Renal cortex interstitium (tissue), 11 donors: ENCODE results near the gene NOXO1. TPM values are rescaled to one million over a fixed set of nuclear protein-coding genes. Genes with fewer than 3 reads are reported as not detected.

Source experiments
- DNase-seq, 11 donors: peaks; one replicate each; pipeline ENCODE4 v3.0.0-alpha.2; 2013; ENCODE audit warnings: low read depth in 9 of 11, low spot score in 4 of 11; ENCODE audit errors: extremely low read depth in 1 of 11
- polyA plus RNA-seq, 3 donors: library from polyadenylated mRNA; unstranded; fragments of 120-200 nt; gene quantifications; one replicate each; pipeline ENCODE4 v1.2.1, GENCODE V29; 2013; ENCODE audit not compliant: insufficient read length in 3 of 3

Gene NOXO1
- polyA plus RNA-seq, 3 donors: 0.61 to 1.6 (median 1.1) TPM

DNA sequence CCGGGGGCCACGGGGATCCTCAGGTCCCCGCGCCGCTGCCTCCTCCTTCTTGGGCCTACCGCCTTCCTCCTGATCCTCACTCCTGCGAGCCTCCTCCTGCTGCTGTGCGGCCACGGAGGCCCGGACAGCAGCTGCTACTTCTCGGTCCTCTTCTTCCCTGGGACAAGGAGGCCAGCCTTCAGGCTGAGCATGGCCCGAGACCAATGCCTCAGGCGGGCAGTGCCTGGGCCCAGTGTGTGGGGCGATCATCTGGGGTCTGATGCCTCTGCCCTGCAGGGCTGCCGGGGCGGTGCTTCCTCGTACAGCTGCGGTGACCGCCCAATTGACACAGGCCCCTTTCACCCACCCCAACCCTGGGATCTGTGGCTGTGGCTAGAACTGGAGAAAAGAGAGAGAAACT is 19.8 kb upstream of the NOXO1 start:
- no peak for DNase-seq

DNA sequence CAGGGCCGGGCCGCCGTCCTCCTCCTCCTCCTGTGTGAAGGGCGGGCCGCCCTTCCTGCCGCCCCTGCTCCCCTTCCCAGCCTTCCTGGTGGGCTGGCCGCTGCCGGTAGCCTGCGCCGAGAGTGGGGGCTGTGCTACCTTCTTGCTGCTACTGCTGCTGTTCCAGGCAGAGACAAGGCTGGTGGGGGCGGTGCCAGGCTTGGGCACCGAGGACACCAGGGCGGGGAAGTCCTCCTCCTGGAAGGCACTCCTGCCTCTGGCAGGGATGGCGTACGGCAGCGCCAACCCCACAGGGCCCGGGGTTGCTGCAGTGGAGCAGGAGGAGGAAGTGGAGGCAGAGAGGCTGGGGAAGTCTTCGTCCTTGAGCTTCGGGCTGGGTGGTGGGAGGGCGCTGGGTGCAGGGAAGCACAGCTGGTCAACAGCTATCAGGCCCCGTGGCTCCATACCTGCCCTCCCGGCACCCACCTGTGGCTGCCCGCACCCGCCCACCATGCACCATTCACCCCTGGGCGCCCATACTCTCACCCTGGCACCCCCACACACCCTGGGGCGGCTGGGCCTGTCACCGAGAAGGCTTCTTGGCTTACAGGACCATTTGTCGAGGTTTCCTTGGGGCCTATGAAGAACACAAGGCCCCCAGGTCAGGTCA is 18.7 kb upstream of the NOXO1 start:
- no peak for DNase-seq

DNA sequence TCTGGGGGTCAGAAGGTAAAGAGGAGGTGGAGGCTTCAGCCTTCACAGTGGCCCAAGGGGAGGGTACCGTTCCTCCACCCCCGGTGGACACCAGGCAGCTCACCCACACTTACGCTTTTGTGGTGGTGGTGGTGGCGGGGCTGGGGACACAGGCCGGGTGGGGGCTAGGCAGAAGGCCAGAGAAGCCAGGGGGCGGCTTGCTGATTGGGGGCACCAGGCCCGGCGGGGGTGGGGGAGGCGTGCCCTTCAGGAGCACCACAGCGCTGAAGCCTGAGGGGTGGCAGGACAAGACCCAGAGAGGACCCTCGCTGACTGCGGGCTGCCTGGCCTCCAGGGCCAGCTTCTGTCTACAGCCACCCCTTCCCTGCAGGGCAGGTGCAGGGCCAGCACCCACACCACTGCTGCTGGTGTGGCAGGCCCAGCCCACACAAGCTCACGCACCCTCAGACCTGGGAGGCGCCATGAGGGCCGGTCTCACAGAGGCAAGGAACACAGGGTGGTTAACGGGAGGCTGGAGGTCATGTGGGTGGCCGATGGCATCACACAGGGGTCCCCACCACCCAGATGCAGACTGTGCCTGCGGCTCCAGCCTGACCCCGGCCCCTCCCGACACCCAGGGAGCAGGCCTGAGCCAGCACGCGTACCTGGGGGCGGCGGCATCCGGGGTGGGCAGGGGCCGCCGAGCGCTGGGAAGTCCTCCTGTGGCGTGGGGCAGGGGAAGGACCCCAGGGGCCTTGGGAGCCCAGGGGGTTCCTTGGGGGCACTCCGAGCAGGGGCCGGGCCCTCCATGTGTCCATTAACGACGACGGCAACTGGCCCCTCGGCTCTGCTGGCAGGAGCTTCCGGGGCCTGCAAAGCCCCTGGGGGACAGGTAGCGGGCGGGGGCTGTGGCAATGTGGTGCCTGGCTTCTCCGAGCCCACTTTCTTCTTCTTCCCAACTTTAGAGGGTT is 17.9 kb upstream of the NOXO1 start:
- DNase-seq: no peak

DNA sequence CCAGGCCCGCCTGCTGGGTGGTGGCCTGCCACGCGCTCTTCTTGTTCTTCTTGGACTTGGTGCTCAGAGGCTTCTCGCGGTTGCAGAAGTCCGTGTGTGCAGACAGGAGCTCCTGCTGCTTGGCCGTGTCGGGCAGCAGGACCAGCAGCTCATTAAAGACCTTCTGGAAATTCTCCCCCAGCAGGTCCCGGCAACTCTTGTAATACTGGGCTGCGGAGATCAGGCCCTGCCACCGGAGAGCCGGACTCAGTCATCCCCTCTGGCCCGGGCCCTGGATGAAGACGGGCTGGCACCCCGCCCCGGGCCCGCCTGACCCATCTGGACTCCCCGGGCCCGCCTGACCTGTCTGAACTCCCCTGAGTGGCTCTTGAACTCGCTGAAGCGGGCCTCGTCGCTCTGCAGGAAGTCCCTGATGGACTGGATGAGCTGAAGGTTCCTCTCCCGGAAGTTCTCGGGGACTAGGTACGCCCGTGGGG is 17.1 kb upstream of the NOXO1 start:
- DNase-seq: no peak

DNA sequence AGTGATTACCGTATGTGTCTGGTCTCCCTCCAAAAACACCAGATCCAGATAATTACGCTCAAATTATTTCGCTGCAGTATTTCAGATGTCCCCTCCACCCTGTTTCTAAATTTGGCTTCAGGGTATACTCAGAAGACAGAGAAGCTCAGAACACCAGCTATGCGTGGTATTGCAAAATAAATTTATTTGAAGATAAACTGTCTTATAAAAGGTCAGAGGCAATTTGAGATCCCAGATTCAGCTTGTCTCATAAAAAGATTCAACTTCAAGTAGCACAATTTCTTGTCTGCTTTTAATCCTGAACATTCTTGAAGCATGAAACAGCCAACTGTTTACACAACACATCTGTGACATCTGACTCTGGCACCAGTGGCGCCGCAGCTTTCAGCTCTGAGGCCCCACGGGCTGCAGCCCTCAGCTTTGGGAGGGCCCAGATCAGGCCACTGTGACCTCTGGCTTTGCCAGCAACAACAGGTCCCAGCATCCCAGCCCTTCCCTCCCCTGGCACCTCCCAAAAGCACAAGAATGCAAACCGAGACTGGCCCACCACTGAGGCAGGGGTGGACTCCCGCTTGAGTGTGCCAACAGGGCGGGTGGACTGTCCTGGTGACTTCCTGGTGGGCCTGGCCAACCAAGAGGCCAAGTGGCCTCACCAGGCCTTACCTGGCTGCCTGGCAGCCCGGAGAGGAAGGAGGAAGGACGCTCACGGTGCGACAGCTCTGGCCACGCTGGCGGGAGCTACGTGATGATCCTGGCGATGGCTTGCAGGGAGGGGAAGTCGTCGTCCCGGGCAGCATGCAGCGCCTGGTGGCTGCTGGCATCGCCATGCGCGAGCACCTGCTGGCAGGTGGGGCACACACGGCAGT is 16.5 kb upstream of the NOXO1 start:
- no peak for DNase-seq

DNA sequence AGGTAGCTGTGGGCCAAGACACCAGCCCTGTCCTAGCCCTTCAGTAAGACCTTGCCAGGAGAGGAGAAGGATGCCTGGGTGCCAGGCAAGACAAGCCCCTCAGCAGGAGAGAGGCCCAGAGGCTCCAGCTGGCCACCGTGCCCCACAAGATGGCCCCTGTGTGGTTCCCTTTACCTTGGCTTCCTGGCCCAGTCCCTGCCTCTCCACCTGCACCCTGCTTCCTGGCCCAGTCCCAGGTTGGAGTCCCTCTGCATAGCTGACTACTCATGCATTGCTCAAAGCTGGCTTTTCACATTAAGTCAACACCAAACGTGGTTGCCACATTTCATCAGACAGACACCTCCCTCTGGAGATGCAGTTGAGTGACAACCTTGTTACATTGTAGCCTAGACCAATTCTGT is 12.5 kb upstream of the NOXO1 start:
- no peak for DNase-seq

DNA sequence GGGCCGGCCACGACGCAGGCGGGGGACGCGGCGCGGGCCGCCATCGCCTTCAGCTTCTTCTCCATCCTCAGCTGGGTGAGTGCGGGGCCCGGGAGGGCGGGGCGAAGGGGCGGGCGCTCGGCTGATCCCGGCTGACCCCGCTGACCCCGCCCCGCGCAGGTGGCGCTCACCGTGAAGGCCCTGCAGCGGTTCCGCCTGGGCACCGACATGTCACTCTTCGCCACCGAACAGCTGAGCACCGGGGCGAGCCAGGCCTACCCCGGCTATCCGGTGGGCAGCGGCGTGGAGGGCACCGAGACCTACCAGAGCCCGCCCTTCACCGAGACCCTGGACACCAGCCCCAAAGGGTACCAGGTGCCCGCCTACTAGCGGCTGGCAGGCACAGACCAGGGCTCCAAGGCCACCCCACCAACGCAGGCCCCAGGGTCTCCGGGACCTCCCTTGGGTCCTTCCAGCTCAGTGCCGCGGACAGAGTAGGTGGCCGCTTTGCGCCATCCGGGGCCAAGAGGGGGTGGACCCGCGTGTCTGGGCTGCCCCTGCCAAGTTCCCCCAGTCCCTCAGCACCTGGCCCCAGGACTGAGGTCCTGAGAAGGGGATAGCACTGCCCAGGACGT is 11.5 kb upstream of the NOXO1 start:
- DNase-seq: no peak

DNA sequence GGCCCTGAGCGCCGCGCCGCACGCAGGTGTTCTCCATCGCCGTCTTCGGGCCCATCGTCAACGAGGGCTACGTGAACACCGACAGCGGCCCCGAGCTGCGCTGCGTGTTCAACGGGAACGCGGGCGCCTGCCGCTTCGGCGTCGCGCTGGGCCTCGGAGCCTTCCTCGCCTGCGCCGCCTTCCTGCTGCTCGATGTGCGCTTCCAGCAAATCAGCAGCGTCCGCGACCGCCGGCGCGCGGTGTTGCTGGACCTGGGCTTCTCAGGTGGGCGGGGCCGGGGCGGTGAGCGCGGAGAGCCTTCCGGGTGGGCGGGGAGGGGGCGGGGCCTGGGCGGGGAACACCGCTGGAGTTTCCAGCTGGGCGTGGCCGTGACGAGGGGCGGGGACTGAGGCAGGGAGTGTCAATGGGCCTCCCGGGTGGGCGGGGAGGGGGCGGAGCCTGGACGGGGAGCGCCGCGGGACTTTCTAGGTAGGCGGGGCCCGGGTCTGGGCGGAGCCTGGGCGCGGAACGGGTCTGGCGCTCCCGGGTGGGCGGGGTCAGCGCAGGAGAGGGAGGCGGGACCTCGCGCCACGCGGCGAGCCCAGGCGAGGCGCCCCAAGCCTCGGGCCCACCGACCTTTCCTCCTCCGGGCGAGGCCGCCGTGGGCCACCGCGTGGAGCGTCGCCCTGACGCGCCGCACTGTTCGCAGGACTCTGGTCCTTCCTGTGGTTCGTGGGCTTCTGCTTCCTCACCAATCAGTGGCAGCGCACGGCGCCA is 10.9 kb upstream of the NOXO1 start:
- peak in 10 of 11 donors; percentile 69 to 84 (median 79) for DNase-seq

DNA sequence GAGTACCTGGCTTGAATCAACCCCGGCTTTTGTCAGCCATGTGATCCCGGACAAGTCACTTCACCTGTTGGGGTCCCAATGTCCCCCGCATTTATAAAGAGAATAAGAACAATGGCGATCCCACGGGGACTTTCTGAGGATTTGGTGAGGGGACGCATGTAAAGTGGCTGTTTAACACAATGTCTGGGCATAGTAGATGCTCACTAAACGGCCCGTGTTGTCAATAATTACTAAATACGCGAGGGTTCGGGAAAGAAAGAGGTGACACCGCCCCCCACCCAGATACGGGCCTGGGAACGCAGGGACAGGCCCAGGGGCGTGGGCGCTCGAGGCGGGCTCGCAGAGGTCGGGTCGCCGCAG is 10.3 kb upstream of the NOXO1 start:
- no peak for DNase-seq

DNA sequence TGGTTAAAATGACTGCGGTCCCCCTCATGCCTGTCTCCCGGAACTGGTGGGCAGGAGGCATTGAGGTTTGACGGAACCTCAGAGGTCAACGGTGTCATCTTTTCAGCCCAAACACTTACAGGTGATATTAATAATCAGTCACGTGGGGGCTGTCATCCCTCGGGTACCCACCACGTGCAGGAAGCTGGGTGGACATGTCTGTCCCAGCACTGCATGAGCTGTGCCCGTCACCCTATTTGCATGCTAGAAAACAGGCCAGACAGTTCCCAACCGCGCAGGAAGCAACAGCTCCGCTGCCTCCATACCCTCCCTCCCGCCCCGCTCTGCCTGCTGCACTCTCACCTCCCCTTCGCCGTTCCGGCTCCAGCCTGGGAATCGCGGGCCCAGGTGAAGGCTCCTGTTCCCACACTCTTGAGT is 9.9 kb upstream of the NOXO1 start:
- no peak for DNase-seq

DNA sequence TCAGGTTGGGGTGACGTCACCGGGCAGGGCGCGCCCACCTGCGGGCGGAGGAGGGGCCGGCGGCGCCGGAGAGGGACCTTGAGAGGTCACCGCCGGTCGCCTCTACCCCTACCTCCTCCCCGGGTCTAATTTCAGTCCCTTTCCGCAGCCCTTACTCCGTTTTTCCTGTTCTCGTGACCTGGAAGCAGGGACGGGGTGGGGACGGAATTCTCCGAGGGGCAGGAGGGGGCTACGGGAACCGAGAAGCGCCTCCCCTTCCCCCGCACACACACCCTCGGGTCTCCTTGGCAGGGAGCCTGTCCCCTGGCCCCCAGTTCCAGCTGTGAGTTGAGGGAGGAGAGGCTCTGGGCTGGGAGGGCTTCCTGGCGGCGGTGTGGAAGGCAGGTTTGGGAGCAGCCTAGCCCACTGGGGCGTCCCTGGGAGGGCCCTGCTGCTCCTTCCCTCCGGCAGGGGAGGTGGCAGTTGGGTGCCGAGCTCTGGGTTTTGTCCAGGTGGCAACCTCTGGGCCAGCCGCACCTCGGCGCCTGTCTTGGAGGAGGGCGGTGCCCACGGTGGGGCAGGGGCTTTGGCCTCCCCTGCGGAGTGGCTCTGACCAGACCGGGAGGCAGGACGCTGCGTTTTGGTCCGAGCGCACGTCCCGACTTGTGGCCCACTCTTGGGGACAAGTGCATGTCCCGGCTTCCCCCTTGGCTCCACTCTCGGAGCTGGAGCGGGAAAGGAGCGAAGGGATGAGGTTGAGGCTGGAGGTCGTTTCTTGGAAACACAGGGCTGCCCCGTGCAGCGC is 9.3 kb upstream of the NOXO1 start:
- no peak for DNase-seq

DNA sequence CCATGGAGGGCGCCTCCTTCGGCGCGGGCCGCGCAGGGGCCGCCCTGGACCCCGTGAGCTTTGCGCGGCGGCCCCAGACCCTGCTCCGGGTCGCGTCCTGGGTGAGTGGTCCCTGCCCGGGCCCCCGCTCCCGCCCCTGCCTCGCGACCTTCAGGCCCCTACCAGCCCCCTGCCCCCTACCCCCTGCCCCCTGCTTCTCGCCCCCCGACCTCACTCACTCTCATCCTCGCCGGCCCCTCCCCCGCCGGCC is 8.8 kb upstream of the NOXO1 start:
- DNase-seq: no peak

DNA sequence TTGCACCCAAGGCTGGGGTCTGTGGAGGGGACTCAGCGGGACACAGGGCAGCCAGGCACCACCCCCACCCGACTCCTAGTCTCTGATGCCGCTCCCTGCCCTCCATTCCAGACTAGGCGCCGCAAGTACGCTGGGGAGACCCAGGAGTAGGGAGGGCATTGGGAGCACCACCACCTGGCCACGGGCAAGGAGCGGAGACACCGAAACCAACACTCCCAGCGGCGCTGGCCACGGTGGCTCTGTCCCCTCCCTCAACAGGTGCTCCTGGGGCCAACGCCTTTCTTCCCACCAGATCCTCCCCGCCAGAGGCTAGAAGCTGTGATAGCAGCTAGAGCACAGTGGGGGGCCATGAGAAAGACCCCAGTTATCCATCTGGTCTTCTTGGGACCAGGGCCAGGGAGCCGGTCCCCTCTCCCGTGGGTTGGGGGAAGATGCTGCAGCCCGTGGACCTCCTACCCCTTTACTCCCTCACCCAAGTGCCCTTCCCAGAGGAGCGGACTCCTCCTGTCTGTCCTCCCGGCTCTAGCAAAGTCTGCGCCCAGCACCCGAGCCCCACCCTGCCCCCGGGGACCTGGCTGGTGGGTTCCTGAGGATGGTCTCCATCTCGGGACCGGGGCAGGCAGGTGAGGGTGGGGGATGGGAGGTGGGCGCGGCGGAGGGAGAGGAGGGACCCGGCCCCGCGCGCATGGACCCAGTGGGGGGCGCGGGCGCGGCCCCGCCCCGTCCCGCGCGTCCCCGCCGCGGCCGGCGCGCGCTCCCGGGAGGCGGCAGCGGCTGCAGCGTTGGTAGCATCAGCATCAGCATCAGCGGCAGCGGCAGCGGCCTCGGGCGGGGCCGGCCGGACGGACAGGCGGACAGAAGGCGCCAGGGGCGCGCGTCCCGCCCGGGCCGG is 8.2 kb upstream of the NOXO1 start, which contains the start of gene SYNGR3:
Gene SYNGR3, plus strand, starts transcription at position 762 of the 892 bp plus-strand sequence. CDS start 133 bp downstream, outside the sequence.
- DNase-seq: no peak

DNA sequence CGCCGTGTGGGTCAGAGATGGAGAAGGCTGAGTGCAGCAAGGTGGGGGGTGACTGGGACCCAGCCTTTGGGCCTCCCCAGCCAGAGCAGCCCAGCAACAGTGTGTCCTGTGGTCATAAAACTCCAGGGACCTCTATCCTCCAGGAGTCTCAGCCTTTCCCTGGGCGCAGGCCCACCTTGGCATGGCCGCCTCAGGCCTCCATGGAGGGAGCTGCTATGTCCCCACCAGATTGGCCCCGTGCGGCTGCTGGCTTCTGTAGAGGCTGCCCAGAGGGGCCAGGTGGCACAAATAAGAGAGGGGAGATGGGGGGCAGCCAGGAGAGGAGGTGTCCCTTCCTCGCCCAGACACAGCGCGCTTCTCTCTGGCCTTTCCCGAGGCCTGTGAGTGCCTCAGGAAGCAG is 5.9 kb upstream of the NOXO1 start:
- no peak for DNase-seq

DNA sequence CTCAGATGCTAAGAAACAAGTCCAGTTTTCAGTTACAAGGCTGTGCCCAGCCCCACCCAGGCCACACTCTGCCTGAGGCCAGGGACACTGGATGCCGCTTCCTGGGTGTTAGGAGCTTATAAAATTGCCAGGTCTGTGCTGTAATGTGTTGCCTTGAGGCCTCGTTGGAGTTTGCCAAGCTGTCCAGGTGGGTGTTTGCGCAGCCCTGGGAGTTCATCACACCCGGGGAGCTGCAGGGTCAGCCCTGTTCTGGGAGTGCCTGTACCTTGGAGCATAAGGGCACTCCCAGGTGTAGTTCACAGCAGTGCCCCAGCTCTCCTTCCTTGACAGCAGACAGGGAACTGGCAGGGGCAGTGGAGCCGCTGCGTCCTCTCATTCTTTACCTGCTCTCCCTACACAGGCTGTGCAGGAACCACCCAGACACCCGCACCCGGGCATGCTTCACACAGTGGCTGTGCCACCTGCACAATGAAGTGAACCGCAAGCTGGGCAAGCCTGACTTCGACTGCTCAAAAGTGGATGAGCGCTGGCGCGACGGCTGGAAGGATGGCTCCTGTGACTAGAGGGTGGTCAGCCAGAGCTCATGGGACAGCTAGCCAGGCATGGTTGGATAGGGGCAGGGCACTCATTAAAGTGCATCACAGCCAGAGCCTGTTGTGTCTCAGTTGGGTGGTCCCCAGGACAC is 4.3 kb upstream of the NOXO1 start:
- DNase-seq: no peak
